HG02678 (cell line): ENCODE results near the gene LSS.
"Not testable (repeated sequence)": the region's sequence is repeated elsewhere in the genome, so short reads cannot be mapped to it uniquely, and the experiment has no call there.

Experiments used
- ATAC-seq: cut with Tn5 transposase; IDR thresholded peaks from one replicate; pipeline ENCODE4 v1.9.1; 2021; ENCODE audit warnings: mild to moderate bottlenecking, moderate library complexity; ENCODE audit not compliant: unreplicated experiment

LSS gene

GRCh38 chr21:46206163-46207005 lies 22.2 kb downstream of the LSS start:
- ATAC-seq, result no peak

DNA sequence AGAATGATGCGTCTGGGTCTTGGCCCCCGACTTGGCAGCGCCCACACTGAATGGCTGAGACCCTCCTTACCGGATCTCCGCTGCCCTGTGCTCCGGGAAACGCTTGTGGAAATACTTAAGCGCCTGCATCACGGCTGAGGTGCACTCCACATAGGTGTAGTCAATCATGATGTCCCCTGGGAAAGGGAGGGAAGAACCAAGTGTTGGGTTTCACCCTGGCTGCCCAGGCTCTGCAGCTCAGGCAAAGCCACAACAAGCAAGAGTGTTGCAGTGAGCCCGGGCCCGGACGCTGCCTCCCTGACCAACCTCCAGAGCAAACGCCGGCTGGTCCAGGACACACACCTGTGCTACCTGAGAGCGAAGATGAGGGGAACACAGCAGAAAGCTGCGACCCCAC lies 22.8 kb downstream of the LSS start:
- no peak for ATAC-seq

- ATAC-seq, result no peak
These were observed 23.4 kb downstream of the LSS start for GRCh38 chr21:46205166-46205565.

DNA sequence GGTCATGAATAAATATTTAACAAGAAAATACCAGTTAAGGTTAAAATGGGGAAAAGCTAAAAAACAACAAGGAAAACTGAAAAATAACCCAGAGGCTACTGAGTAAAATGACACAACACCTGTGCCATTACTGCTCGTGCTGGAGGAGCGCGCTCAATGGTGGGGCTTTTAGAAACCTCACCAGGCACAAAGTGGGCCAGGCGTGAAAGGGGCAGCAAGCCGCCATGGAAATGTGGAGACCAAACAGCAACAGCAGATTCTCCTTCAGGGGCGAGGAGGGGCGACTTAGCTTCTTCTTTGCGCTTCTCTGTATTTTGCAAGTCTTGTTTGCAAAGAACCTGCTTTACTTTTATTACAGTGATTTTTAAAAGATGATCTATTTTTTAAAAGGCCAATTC lies 25.4 kb downstream of the LSS start:
- ATAC-seq, result no peak

DNA sequence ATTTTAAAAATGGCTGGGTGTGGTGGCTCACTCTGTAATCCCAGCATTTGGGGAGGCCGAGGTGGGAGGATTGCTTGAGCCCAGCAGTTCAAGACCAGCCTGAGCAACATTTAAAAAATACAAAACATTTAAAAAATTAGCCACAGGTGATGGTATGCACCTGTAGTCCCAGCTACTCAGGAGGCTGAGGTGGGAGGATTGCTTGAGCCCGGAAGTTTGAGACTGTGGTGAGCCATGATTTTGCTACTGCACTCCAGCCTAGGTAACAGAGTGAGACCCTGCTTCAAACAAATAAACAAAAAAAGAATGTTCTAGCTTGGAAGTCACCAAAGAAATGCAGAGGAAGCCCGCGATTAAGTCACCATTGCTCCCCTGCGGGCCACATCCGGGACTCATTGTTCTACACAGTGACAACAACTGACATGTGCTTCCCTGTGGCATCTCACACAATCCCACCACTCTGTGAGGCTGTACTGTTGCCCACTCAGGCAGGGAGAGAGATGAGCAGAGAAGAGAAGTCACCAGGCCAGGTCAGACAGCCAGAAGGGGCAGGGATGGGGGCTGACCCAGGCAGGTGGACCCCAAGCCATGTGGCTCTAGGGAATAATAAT lies 25.9 kb downstream of the LSS start:
- no peak for ATAC-seq

GRCh38 chr21:46200877-46201803 lies 27.4 kb downstream of the LSS start:
- not testable (repeated sequence) for ATAC-seq

- no peak for ATAC-seq
These were observed 28.9 kb downstream of the LSS start for GRCh38 chr21:46199436-46200373.

DNA sequence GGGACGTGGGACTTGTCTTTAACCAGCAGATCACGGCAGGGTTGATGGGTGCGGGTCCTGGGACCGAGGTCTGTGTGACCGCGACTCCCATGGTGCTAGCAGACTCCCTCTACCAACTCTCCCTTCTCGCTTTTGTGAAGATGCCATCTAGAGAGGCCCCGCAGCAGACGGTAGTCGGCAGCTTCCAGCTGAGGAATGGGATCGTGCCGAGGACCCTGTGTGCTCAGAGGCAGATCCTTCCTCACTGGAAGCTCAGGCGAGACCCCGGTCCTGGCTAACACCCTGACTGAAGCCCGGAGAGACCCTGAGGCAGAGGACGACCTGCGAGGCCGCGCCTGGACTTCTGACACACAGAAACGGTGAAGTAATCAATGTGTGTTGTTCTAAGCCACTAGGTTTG lies 31.8 kb downstream of the LSS start:
- no peak for ATAC-seq

DNA sequence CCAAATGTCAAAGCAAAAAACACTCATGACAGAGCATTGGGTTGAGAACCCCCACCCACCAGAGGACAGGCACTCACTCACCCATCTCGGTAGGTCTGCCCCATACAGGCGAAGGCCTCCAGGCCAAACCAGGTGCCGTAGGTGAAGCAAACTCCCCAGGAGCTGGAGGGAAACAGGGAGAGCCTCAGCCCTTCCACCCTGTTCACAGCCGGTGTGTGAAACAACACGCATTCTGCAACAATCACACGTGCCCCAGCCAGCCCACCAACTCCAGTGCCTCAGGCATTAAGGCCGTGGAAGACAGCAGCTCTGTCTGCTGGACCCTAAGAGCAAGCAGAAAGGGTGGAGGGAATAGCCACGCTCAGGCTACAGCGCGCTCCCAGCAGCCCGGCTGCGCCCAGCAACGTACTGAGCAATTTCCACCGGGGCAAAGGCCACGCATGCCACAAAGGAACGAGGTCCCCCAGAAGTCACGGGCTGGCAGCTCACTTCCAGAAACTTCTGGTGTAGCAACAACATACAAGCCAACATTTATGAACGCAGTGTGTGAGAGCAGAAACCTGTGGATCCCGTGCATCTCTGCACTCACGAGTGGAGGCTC lies 32.9 kb downstream of the LSS start:
- ATAC-seq, result no peak

- ATAC-seq, result no peak
These were observed 33.9 kb downstream of the LSS start for GRCh38 chr21:46194374-46195334.

DNA sequence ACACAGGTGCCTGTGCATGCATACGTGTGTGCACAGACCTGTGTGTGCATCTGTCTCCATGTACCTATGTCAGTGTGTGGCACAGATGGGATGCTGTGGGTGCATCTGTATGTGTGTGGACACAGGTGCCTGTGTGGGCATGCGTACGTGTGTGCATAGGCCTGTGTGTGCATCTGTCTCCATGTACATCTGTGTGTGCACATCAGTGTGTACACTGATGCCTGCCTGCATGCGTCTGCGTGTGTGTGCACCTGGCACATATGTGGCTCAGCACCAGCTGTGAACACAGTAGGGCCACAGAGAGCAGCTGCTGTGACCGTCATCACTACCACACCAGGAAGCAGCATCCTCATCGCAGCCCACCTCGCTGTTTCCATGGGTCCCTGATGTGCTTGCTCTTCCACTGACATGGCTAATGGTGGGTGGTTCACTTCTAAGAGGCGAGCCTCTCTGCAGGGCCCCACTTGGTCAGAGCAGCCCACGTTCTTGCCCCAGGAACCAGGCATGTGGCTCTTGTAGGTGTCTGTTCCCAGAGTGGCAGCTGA lies 34.7 kb downstream of the LSS start:
- no peak for ATAC-seq

- no peak for ATAC-seq
These were observed 36.6 kb downstream of the LSS start for GRCh38 chr21:46191686-46192575.

DNA sequence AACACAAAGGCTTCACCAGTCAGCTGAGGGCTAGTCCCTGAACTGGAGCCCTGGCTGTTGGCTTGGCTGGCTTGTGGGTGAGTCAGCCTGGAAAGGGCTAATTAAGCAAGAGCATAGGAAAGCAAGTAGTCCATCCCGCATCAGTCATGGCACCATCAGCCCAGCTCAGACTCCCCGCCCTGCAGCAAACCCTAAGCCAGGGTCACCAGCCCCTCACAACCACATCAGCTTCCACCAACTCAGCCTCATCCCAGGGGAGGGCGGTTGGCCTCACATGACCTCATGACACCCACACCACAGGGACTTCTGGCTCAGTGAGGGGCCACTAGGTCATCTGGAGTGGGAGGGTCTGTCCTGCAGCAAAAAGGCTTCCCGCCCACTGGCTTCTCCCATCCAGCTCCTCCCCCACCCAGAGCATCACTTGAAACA lies 37.3 kb downstream of the LSS start:
- ATAC-seq, result no peak

DNA sequence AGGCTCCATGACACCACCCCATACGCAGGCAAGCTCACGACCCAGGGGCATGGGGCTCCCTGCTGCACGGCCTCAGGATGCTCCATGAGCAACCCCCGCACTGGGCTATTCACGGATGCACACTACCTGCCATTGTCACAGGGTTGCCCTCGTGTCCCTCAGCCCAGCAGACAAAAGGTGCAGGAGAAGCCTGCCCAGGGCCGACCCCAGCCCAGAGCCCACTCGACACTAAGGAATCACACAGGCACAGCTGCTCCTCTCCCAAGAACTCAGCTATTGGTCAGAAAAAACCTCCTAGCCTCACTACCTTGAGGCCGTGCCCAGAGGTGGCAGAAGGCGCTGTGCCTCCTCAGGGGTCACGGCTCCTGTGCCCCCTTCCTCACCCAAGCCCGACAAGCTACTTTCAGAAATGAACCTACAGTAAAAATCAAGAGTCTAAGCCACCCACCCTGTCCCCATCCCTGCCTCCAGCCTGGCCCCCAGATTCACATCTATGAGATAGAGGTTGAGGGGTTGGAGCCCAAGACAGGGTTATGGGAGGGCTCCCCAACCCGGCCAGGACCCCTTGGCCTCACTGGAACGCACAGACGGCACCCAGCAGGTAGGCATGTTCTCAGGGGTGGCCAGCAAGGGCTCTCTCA lies 38.0 kb downstream of the LSS start:
- no peak for ATAC-seq

GRCh38 chr21:46189959-46190490 lies 38.5 kb downstream of the LSS start:
- ATAC-seq, result no peak

GRCh38 chr21:46189213-46189958 lies 39.2 kb downstream of the LSS start:
- ATAC-seq, result no peak
